Transverse colon (tissue), 4 donors: ENCODE measurements around the gene IBTK.

Experiments
- EP300 ChIP-seq: sonication (generic); formaldehyde crosslinking; IDR thresholded peaks from one replicate; pipeline ENCODE4 v1.6.1; 2017; ENCODE audit warnings: antibody characterized with exemption, low read depth
- POLR2A ChIP-seq: fragments of 450-650 bp; IDR thresholded peaks from one replicate; pipeline ENCODE4 v1.6.1; 2016; ENCODE audit warnings: antibody characterized with exemption, mild to moderate bottlenecking, moderate library complexity
- POLR2AphosphoS5 ChIP-seq, 3 donors: sonication (generic); formaldehyde crosslinking; IDR thresholded peaks; one replicate each; pipeline ENCODE4 v1.6.1; 2016; ENCODE audit warnings: antibody characterized with exemption in 3 of 3
- TF ChIP-seq, protein P1 (sequence below), 5 experiments: fragments of 200-600 bp in 3 of 5; fragments of 450-650 bp in 2 of 5; sonication (generic) in 3 of 5; IDR thresholded peaks; 1 replicate in 2 of 5; 2 replicates in 3 of 5; pipeline ENCODE4 v1.5.1; 2016 to 2017; ENCODE audit warnings: antibody characterized with exemption in 5 of 5, inconsistent platforms in 3 of 5, mild to moderate bottlenecking in 2 of 5, moderate library complexity in 1 of 5

- TF ChIP-seq, protein P1, sequence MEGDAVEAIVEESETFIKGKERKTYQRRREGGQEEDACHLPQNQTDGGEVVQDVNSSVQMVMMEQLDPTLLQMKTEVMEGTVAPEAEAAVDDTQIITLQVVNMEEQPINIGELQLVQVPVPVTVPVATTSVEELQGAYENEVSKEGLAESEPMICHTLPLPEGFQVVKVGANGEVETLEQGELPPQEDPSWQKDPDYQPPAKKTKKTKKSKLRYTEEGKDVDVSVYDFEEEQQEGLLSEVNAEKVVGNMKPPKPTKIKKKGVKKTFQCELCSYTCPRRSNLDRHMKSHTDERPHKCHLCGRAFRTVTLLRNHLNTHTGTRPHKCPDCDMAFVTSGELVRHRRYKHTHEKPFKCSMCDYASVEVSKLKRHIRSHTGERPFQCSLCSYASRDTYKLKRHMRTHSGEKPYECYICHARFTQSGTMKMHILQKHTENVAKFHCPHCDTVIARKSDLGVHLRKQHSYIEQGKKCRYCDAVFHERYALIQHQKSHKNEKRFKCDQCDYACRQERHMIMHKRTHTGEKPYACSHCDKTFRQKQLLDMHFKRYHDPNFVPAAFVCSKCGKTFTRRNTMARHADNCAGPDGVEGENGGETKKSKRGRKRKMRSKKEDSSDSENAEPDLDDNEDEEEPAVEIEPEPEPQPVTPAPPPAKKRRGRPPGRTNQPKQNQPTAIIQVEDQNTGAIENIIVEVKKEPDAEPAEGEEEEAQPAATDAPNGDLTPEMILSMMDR (IDR thresholded peaks at IDR 0.05), result no peak
- TF ChIP-seq POLR2A (no peak), EP300 (no peak), POLR2AphosphoS5 (IDR thresholded peaks at IDR 0.05) (no peak)
Observed at GRCh38 chr6:82211326-82211725, 36.2 kb downstream of the IBTK start.
